ENCODE results near the gene TSPAN5. TPM values are rescaled to one million over a fixed set of nuclear protein-coding genes. Genes with fewer than 3 reads are reported as not detected.

TSPAN5 gene
- total RNA-seq, 1 donor from 2014 or later, result 25.0 TPM

DNA sequence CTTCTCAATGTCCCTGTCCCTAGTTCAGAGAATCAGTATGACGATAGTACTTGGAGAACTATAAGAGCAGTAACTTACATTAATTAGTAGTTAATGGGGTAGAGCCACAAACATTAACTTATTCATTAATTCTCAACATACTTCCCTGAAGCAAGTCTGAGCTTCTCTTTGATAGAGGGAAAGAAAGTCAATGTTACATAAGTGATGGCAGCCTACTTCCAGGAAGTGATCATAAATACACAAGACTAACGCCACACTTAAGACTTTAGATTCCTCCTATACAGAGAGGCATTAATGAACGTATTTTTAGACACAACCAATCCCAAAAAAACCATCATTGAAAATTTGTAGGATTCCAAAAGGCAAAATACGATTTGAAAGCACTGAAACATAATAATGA is 33.8 kb downstream of the TSPAN5 start:
- no peak overlapping the region for H3K4me3 Mint-ChIP-seq
- H3K9me3 Mint-ChIP-seq, result no peaks in the 10 kb centered on the region
- H3K36me3 Mint-ChIP-seq (ENCODE audit: low read depth), result no peaks in the 10 kb centered on the region
- peaks cover 51% of the 10 kb centered on the region for H3K4me1 Mint-ChIP-seq
- DNase-seq (ENCODE audit: low read depth, low spot score), result no peak
- H3K27me3 Mint-ChIP-seq (ENCODE audit: low read depth), result no peaks in the 10 kb centered on the region
- TF ChIP-seq, protein P1, sequence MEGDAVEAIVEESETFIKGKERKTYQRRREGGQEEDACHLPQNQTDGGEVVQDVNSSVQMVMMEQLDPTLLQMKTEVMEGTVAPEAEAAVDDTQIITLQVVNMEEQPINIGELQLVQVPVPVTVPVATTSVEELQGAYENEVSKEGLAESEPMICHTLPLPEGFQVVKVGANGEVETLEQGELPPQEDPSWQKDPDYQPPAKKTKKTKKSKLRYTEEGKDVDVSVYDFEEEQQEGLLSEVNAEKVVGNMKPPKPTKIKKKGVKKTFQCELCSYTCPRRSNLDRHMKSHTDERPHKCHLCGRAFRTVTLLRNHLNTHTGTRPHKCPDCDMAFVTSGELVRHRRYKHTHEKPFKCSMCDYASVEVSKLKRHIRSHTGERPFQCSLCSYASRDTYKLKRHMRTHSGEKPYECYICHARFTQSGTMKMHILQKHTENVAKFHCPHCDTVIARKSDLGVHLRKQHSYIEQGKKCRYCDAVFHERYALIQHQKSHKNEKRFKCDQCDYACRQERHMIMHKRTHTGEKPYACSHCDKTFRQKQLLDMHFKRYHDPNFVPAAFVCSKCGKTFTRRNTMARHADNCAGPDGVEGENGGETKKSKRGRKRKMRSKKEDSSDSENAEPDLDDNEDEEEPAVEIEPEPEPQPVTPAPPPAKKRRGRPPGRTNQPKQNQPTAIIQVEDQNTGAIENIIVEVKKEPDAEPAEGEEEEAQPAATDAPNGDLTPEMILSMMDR (conservative IDR thresholded peaks at IDR 0.05), result no peak
- H3K27ac Mint-ChIP-seq (ENCODE audit: unreplicated experiment), result no peak overlapping the region

GRCh38 chr4:98624144-98624543 is 34.3 kb downstream of the TSPAN5 start:
- no peak for DNase-seq (ENCODE audit: low read depth, low spot score)
- Mint-ChIP-seq H3K4me3 (no peak overlapping the region), H3K9me3 (no peaks in the 10 kb centered on the region), H3K27me3 (ENCODE audit: low read depth) (no peaks in the 10 kb centered on the region), H3K27ac (ENCODE audit: unreplicated experiment) (no peak overlapping the region), H3K36me3 (ENCODE audit: low read depth) (no peaks in the 10 kb centered on the region), H3K4me1 (peaks cover 56% of the 10 kb centered on the region)
- TF ChIP-seq, protein P1 (conservative IDR thresholded peaks at IDR 0.05), result no peak

DNA sequence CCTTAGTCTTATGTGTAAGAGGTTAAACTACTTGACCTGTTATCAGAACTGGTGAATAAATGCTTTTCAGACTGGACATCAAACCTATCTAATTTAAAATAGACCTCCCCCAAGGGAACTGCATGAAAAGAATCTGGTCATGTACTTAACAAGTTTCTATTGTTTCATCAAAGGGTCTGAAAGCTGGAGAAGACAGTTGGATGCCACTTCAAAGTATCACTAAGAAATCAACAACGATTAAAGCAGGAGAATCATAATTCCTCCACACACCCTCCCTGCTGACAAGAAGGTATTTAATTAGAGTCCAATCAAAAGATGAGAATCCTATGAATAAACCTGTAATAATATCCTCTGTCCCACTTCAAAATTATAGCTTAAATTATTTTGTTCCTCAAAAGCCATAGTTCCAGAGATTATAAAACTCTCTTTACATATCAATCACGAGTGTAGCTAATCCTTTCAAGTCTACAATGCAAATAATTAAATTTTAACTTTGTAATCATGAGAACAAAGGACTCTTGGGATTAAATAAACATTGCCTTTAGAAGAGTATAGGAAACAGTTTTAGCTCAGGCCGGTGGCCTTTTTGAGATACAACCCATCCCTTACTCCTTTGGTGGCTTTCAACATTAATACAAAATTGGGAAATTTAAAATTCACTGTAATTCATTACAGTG is 35.1 kb downstream of the TSPAN5 start:
- TF ChIP-seq, protein P1 (conservative IDR thresholded peaks at IDR 0.05), result no peak
- Mint-ChIP-seq H3K36me3 (ENCODE audit: low read depth) (no peaks in the 10 kb centered on the region), H3K4me3 (no peak overlapping the region), H3K27ac (ENCODE audit: unreplicated experiment) (no peak overlapping the region), H3K27me3 (ENCODE audit: low read depth) (no peaks in the 10 kb centered on the region), H3K4me1 (peaks cover 61% of the 10 kb centered on the region), H3K9me3 (no peaks in the 10 kb centered on the region)
- DNase-seq (ENCODE audit: low read depth, low spot score), result no peak

DNA sequence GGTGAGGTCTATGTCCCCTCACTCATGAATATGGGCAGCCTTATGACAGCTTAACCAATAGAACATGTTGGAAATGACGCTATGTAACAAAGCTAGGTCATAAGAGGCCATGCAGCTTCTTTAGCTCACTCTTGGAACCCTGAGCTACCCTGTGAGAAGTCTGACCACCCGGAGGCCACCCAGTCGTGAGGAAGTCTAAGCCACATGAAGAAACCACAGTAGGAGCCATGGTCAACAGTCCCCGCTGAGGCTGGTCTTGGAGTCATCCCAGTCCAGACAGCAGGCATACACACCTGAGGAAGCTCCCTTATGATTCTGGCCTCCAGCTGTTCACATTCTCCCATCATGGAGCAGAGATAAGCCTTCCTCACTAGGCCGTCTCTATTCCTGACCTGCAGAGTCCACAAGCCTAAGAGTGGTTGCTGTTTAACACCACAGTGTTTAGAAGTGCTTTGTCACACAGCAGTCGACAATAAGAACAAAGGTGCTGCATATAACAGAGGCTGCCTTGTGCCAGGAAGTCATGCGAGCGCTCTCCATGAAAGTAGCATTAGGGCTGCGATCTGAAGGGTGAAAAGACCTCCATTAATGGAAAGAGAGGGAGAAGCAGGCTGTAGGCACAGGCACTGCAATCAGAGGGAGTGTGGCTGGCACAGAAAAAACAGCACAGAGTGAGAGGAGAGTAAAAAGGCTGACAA is 38.2 kb downstream of the TSPAN5 start:
- no peaks in the 10 kb centered on the region for H3K9me3 Mint-ChIP-seq
- peak overlapping the region; percentile 10 for H3K27ac Mint-ChIP-seq (ENCODE audit: unreplicated experiment)
- H3K4me3 Mint-ChIP-seq, result peak overlapping the region; percentile 4
- H3K4me1 Mint-ChIP-seq, result peaks cover 42% of the 10 kb centered on the region
- H3K27me3 Mint-ChIP-seq (ENCODE audit: low read depth), result no peaks in the 10 kb centered on the region
- no peaks in the 10 kb centered on the region for H3K36me3 Mint-ChIP-seq (ENCODE audit: low read depth)
- no peak for DNase-seq (ENCODE audit: low read depth, low spot score)
- TF ChIP-seq, protein P1 (conservative IDR thresholded peaks at IDR 0.05), result no peak

DNA sequence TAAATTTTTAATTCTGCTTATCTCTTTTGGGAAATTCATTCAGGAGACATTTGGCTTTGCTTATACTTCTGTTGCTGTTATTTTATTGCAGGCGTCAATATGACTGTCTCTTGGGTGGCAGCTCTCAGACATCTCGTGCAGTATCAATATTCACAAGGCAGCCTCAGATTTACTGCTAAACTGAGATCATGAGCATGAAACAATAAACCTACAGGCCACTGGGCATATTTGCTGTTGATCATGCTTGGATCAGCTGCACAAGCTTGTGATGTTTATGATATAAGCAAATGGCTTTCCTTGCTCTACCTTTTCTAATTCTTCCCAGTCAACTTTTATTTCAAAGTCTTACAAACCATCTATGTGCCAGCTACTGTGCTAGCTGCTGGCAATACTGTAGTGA is 39.2 kb downstream of the TSPAN5 start:
- Mint-ChIP-seq H3K27ac (ENCODE audit: unreplicated experiment) (no peak overlapping the region), H3K9me3 (no peaks in the 10 kb centered on the region), H3K36me3 (ENCODE audit: low read depth) (no peaks in the 10 kb centered on the region), H3K4me1 (peaks cover 47% of the 10 kb centered on the region), H3K4me3 (no peak overlapping the region), H3K27me3 (ENCODE audit: low read depth) (no peaks in the 10 kb centered on the region)
- TF ChIP-seq, protein P1 (conservative IDR thresholded peaks at IDR 0.05), result no peak
- no peak for DNase-seq (ENCODE audit: low read depth, low spot score)
